HAP-1 (cell line): Measurements from ENCODE around the gene CCNJL.
A peak's percentile ranks its signal among the peaks of the same experiment; 100 is the strongest.

Experiments
- DNase-seq, 2 experiments: peaks; one replicate each; pipeline ENCODE4 v3.0.0-alpha.2; 2016 to 2020; ENCODE audit warnings: low spot score in 2 of 2
- H3K27me3 ChIP-seq: fragments of 250-450 bp; sonication (Bioruptor Pico); 2 replicates; pipeline ENCODE4 v1.5.1; 2020; ENCODE audit warnings: low read depth, mild to moderate bottlenecking, moderate library complexity
- H3K36me3 ChIP-seq: fragments of 250-450 bp; sonication (Bioruptor Pico); replicated peaks from 2 replicates; pipeline ENCODE4 v1.5.1; 2020; ENCODE audit warnings: mild to moderate bottlenecking
- H3K4me1 ChIP-seq: fragments of 250-450 bp; sonication (Bioruptor Pico); 2 replicates; pipeline ENCODE4 v1.5.1; 2020; ENCODE audit warnings: mild to moderate bottlenecking
- H3K4me3 ChIP-seq: fragments of 250-450 bp; sonication (Bioruptor Pico); 2 replicates; pipeline ENCODE4 v1.5.1; 2020; ENCODE audit warnings: mild to moderate bottlenecking, moderate library complexity
- H3K9me3 ChIP-seq: fragments of 250-450 bp; sonication (Bioruptor Pico); 2 replicates; pipeline ENCODE4 v1.5.1; 2020; ENCODE audit warnings: mild to moderate bottlenecking, moderate library complexity
- in situ Hi-C: fragments of 300-500 bp; cut with MboI; formaldehyde crosslinking; loops from 3 replicates; pipeline ENCODE4 v1.14.3; 2020; ENCODE audit warnings: low sequenced_read_pairs, inconsistent platforms, mixed read lengths

The CCNJL gene

GRCh38 chr5:160272889-160273288 lies 39.5 kb downstream of the CCNJL start:
- Histone ChIP-seq H3K4me1 (no peaks in the 10 kb centered on the region), H3K27me3 (no peaks in the 10 kb centered on the region), H3K4me3 (no peak overlapping the region), H3K9me3 (no peaks in the 10 kb centered on the region), H3K36me3 (no peaks in the 10 kb centered on the region)
- no peak for DNase-seq
- in situ Hi-C loops = no loop called here

DNA sequence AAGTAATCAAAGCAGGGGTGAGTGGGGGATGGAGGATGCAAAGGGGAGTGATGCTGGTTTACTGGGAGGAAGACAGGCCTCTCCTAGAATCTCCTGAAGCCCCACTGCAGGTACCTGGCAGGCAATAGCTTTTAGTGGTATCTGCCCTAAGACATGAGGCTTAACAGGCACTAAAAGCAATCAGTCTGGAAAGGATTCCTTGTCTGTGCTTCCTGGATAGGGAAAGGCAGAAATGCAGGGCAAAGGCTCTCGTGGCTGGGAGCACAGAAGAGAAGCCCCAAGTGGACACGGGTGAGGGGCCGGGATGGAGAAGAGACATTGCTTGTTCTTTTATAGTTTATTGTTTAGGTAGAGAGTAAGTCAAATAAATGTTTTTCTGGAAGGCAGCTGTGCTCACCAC lies 40.1 kb downstream of the CCNJL start:
- no peak for DNase-seq
- no peak overlapping the region for H3K4me3 ChIP-seq
- no peaks in the 10 kb centered on the region for H3K27me3 ChIP-seq
- H3K36me3 ChIP-seq = no peaks in the 10 kb centered on the region
- in situ Hi-C loops = no loop called here
- no peaks in the 10 kb centered on the region for H3K9me3 ChIP-seq
- no peaks in the 10 kb centered on the region for H3K4me1 ChIP-seq

DNA sequence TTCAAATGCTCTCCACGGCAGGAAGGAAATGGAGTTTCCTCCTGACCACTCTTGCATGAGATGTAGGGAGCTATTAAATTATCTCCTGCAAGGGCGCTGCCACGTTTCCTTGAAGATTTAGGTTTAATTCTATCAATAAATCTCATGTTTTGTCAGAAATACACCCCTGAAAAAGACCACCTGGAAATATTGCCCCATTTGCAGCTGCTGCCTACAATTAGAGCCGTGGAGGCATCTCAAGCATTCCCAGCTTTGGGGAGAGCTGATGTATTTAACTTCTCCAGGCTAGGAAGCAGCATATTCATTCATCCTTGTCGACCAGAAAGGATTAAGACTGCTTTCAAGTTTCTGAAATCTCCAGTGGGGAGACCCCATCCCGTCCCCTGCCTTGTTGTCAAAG lies 40.5 kb downstream of the CCNJL start:
- in situ Hi-C loops = no loop called here
- Histone ChIP-seq H3K4me3 (no peak overlapping the region), H3K36me3 (no peaks in the 10 kb centered on the region), H3K27me3 (no peaks in the 10 kb centered on the region), H3K4me1 (no peaks in the 10 kb centered on the region), H3K9me3 (no peaks in the 10 kb centered on the region)
- DNase-seq = no peak

DNA sequence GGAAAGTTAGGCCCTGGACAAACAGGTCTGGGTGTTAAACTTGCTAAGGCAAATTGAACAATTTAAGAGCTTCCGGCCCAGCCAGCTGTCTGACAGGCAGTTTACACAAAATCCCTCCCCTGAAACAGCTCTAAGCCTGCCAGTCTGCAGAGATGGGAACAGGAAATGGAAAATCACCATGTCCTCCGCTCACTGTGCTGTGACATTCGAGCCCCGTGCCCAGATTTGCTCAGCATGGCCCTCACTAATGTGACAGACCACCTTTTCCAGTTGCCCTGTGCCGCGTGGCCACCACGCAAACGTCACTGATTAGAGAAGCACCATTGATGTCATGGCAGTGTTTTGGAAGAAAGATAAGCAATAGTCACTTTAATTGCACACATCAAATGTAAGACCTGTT lies 41.0 kb downstream of the CCNJL start:
- H3K4me3 ChIP-seq = no peak overlapping the region
- no peaks in the 10 kb centered on the region for H3K27me3 ChIP-seq
- no peaks in the 10 kb centered on the region for H3K36me3 ChIP-seq
- H3K4me1 ChIP-seq = no peaks in the 10 kb centered on the region
- in situ Hi-C loops = no loop called here
- no peak for DNase-seq
- no peaks in the 10 kb centered on the region for H3K9me3 ChIP-seq

GRCh38 chr5:160270704-160271103 lies 41.7 kb downstream of the CCNJL start:
- Histone ChIP-seq H3K36me3 (no peaks in the 10 kb centered on the region), H3K4me1 (no peaks in the 10 kb centered on the region), H3K27me3 (no peaks in the 10 kb centered on the region), H3K9me3 (no peaks in the 10 kb centered on the region), H3K4me3 (no peak overlapping the region)
- in situ Hi-C loops = no loop called here
- no peak for DNase-seq

GRCh38 chr5:160269017-160269416 lies 43.3 kb downstream of the CCNJL start:
- H3K27me3 ChIP-seq = no peaks in the 10 kb centered on the region
- H3K36me3 ChIP-seq = no peaks in the 10 kb centered on the region
- no peaks in the 10 kb centered on the region for H3K9me3 ChIP-seq
- in situ Hi-C loops = no loop called here
- DNase-seq = no peak
- no peak overlapping the region for H3K4me3 ChIP-seq
- no peaks in the 10 kb centered on the region for H3K4me1 ChIP-seq

DNA sequence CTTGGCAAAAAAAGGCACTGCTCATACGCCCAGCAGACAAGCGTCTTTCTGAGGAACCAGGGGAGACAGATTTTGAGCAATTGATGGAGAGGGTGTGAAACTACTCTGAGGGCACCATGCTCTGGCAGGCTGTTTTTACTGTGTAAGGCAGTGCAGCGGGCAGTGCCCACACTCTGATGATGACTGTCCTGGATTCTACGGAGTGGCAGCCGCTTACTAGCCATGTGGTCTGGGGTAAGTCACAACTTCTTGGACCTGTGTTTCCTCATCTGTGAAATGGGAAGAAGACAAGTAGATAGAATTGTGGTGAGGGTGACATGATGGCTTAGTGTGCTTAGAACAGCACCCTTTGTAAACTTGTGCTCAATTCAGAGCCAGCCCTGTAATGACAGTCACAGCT lies 44.2 kb downstream of the CCNJL start:
- Histone ChIP-seq H3K9me3 (no peaks in the 10 kb centered on the region), H3K36me3 (no peaks in the 10 kb centered on the region), H3K4me1 (no peaks in the 10 kb centered on the region), H3K27me3 (no peaks in the 10 kb centered on the region), H3K4me3 (no peak overlapping the region)
- in situ Hi-C loops = no loop called here
- no peak for DNase-seq

DNA sequence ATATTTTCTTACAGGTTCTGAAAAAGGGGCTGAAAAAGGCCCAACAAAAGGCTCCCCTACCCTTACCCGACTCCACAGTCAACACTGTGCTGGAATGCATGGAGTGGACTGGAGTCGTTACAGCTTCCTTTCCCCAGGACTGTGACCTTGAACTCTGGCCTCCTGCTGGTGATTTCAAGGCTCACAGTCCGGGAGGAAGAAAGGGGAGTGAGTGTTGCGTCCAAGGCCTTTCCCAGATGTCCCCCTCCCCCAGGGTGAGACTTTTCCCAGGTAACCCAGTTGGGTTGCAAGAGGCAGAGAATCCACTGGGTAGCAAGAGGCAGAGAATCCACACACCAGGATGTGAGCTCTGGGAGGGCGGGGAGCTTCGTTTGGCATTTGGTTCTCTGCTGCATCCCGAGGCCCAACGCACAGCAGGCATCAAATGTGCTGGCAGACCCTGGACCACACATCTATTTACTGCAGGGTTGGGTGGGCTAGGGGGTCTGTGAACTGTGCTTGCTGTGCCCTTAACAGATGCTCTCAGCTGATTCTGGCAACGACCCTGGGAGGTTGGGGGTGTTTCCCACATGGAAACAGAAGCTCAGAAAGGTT lies 45.5 kb downstream of the CCNJL start:
- Histone ChIP-seq H3K4me1 (peaks cover 6% of the 10 kb centered on the region), H3K4me3 (no peak overlapping the region), H3K36me3 (no peaks in the 10 kb centered on the region), H3K27me3 (no peaks in the 10 kb centered on the region), H3K9me3 (no peaks in the 10 kb centered on the region)
- DNase-seq = no peak
- in situ Hi-C loops = no loop called here

GRCh38 chr5:160266044-160266443 lies 46.3 kb downstream of the CCNJL start:
- Histone ChIP-seq H3K4me1 (peaks cover 7% of the 10 kb centered on the region), H3K4me3 (no peak overlapping the region), H3K36me3 (no peaks in the 10 kb centered on the region), H3K27me3 (no peaks in the 10 kb centered on the region), H3K9me3 (no peaks in the 10 kb centered on the region)
- DNase-seq = no peak
- in situ Hi-C loops = no loop called here

- Histone ChIP-seq H3K27me3 (no peaks in the 10 kb centered on the region), H3K36me3 (no peaks in the 10 kb centered on the region), H3K9me3 (no peaks in the 10 kb centered on the region), H3K4me1 (peaks cover 7% of the 10 kb centered on the region), H3K4me3 (no peak overlapping the region)
- in situ Hi-C loops = no loop called here
- DNase-seq = no peak
These were observed 49.0 kb downstream of the CCNJL start for GRCh38 chr5:160263326-160263855.

DNA sequence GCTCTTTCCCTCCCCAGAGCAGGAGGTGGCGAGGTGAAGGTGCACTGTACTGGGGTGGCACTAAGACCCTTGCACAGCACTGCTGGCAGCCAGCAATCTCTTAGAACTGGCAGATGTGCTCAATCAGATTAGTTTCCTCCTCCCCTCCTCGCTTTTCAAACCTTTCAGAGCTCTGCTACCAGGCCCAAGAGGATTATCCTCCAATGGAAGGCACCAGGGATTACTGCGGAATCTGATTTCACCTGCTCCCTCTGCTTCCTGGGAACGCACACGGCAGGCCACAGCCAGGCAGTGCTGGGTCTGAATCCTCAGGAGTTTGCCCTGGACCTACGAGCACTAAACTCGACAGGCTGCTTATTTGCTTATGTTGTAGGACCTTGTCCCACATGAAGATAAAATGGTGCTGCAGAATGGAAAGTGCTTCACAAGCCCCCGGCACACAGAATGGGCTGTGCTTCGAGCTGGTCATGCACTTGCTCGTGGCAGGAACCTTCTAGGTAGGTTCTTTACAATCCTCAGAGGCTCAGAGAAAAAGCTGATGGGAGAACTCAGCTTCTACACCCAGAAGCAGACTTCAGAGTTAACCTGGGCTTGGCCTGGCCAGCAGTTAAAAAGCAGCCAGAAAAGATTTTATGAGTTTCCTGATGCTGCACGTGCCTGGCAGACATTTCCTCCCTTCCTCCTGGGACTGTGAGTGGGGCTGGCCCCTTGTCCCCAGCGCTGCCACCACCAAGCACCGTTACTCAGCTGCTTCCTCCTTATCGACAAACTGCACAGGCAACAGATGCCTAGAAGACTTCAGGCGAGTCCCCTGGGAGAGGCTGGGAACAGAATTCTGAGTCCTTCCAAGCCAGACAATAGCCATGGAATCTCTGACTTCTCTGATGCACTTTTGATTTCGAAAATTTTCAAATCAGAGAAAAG lies 50.0 kb downstream of the CCNJL start:
- in situ Hi-C loops = no loop called here
- Histone ChIP-seq H3K36me3 (no peaks in the 10 kb centered on the region), H3K9me3 (no peaks in the 10 kb centered on the region), H3K4me3 (no peak overlapping the region), H3K27me3 (no peaks in the 10 kb centered on the region), H3K4me1 (peaks cover 7% of the 10 kb centered on the region)
- peak; percentile 7 to 43 for DNase-seq

- Histone ChIP-seq H3K9me3 (no peaks in the 10 kb centered on the region), H3K36me3 (no peaks in the 10 kb centered on the region), H3K4me3 (no peak overlapping the region), H3K4me1 (peaks cover 7% of the 10 kb centered on the region), H3K27me3 (no peaks in the 10 kb centered on the region)
- in situ Hi-C loops = no loop called here
- no peak for DNase-seq
These were observed 51.2 kb downstream of the CCNJL start for GRCh38 chr5:160260881-160261815.

DNA sequence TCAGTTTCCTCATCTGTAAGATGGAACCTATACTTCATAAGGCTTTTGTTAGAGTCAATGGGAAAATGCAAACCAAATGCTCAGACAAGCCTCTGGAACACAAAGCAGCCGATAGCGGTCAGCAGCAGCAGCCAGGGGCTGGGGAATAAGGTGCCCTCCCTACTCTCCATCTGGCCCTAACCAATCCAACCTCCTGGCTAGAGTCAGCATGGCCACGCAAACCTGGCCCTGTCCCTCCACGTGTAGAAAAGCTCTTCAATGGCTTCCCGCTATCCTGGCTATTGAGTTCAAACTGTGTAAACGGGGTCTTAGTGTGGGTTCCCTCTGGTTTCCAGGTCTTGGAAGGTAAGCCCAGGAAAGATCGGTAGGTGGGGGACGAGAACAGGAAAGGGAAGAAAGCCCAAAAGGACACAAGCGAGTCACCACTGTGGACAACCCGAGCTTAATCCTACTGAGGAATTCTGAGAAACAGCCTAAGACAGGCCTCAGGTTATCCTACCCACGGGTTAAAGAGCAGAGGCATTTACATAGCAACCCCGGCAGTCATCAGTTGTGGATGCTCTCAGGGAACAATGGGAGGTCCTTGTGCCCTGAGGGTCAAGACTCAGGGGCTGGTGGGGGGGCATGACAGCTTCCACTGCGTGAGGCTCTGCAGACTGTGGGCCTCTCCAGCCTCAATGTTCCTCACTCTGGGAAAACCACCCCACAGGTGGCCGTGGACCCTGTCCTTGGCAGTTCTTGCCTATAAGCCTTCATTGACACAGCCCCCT lies 52.2 kb downstream of the CCNJL start:
- H3K4me1 ChIP-seq = peaks cover 7% of the 10 kb centered on the region
- no peaks in the 10 kb centered on the region for H3K9me3 ChIP-seq
- DNase-seq = no peak
- H3K4me3 ChIP-seq = no peak overlapping the region
- H3K27me3 ChIP-seq = no peaks in the 10 kb centered on the region
- no peaks in the 10 kb centered on the region for H3K36me3 ChIP-seq
- in situ Hi-C loops = no loop called here
